K562 (cell line): ENCODE results near the gene KRTAP10-4. TPM values are rescaled to one million over a fixed set of nuclear protein-coding genes. Genes with fewer than 3 reads are reported as not detected.

Experiments
- ATAC-seq: fragments of 200-7000 bp; cut with Tn5 transposase; 3 replicates; pipeline ENCODE4 v1.9.1; 2020; ENCODE audit warnings: moderate library complexity
- BruUV-seq: library from RNA; stranded (reverse); fragments of 400-500 nt; replicated peaks from 2 replicates; lab custom pipeline; 2021; lab: Mats Ljungman, UMichigan
- CTCF ChIA-PET: fragments of 300-600 bp; formaldehyde crosslinking; extraction: SDS; loops from one replicate; lab custom pipeline; 2021; ENCODE audit warnings: low intra/inter-chr PET ratio; lab: Yijun Ruan, JAX
- POLR2A ChIA-PET: fragments of 300-600, 350-650 bp; sonication (Branson Sonifier 250); formaldehyde crosslinking; extraction: SDS; loops from one replicate; lab custom pipeline; 2021; ENCODE audit warnings: antibody characterized with exemption, inconsistent platforms; lab: Yijun Ruan, JAX
- DNase-seq, 4 experiments: peaks; one replicate each; pipeline versions ENCODE4 v3.0.0 to v3.0.0-alpha.2; 2011 to 2018; ENCODE audit warnings: low spot score in 3 of 4, mixed read lengths in 3 of 4; ENCODE audit errors: extremely low read depth in 1 of 4
- FAIRE-seq: peaks from 2 replicates; lab custom pipeline; 2011; peaks lifted over from hg19 to GRCh38; lab: Jason Lieb, UNC
- H2AFZ ChIP-seq: 2 replicates; pipeline ENCODE4 v1.6.0; 2011; ENCODE audit warnings: low read depth, low read length, control low read depth, inconsistent platforms
- H3K27ac ChIP-seq: fragments of 200-600 bp; 3 replicates; pipeline ENCODE4 v1.8.0; 2011; ENCODE audit warnings: low read depth, mild to moderate bottlenecking, control low read depth, inconsistent platforms, low read length, moderate library complexity, mixed read lengths; ENCODE audit errors: extremely low read depth
- H3K27me3 ChIP-seq, 2 experiments: fragments of 300-600 bp in 1 of 2; 2 replicates in 1 of 2; 3 replicates in 1 of 2; pipeline versions ENCODE4 v1.6.0 to v1.8.0; 2011; ENCODE audit warnings: inconsistent platforms in 2 of 2, low read length in 2 of 2, mild to moderate bottlenecking in 1 of 2, mixed read lengths in 1 of 2, moderate library complexity in 1 of 2; ENCODE audit not compliant: control insufficient read depth in 2 of 2, insufficient read depth in 2 of 2
- H3K36me3 ChIP-seq: fragments of 300-600 bp; 3 replicates; pipeline ENCODE4 v1.8.0; 2011; ENCODE audit warnings: mild to moderate bottlenecking, low read length, inconsistent platforms; ENCODE audit not compliant: control insufficient read depth, insufficient read depth
- H3K4me1 ChIP-seq, 2 experiments: fragments of 200-600 bp in 1 of 2; replicated peaks in 1 of 2; 2 replicates in 1 of 2; 3 replicates in 1 of 2; pipeline versions ENCODE4 v1.5.1 to v1.8.0; 2011; ENCODE audit warnings: inconsistent platforms in 2 of 2, low read length in 2 of 2, mild to moderate bottlenecking in 1 of 2, mixed read lengths in 1 of 2, moderate library complexity in 1 of 2; ENCODE audit not compliant: control insufficient read depth in 2 of 2, insufficient read depth in 2 of 2
- H3K4me2 ChIP-seq: 2 replicates; pipeline ENCODE4 v1.6.1; 2011; ENCODE audit warnings: low read length, control low read depth, inconsistent platforms, mixed read lengths; ENCODE audit not compliant: insufficient read depth
- H3K4me3 ChIP-seq: fragments of 200-600 bp; sonication (generic), shearing (Covaris generic); 2 replicates; pipeline ENCODE4 v1.5.1; 2016; ENCODE audit warnings: control low read depth, inconsistent platforms
- H3K79me2 ChIP-seq: fragments of 200-600 bp; 3 replicates; pipeline ENCODE4 v1.8.0; 2011; ENCODE audit warnings: low read length, inconsistent platforms; ENCODE audit not compliant: control insufficient read depth, insufficient read depth
- H3K9ac ChIP-seq, 2 experiments: 2 replicates each; pipeline versions ENCODE4 v1.6.0 to v1.6.1; 2011; ENCODE audit warnings: low read depth in 2 of 2, low read length in 2 of 2, control low read depth in 1 of 2, inconsistent platforms in 1 of 2, mild to moderate bottlenecking in 1 of 2, mixed read lengths in 1 of 2; ENCODE audit not compliant: insufficient read depth in 1 of 2
- H3K9me1 ChIP-seq: one replicate; pipeline ENCODE4 v1.6.0; 2011; ENCODE audit warnings: inconsistent platforms, mild to moderate bottlenecking, low read length, moderate library complexity; ENCODE audit not compliant: control insufficient read depth, insufficient read depth
- H3K9me3 ChIP-seq: replicated peaks from 2 replicates; pipeline ENCODE4 v1.5.1; 2011; ENCODE audit warnings: low read depth, low read length, inconsistent platforms; ENCODE audit not compliant: control insufficient read depth, insufficient read depth
- H4K20me1 ChIP-seq: replicated peaks from 2 replicates; pipeline ENCODE4 v1.6.1; 2011; ENCODE audit warnings: low read length, inconsistent platforms, mixed read lengths; ENCODE audit not compliant: control insufficient read depth, insufficient read depth
- KAT2B ChIP-seq: IDR thresholded peaks from one replicate; pipeline ENCODE4 v1.6.1; 2012; ENCODE audit warnings: low read depth, mild to moderate bottlenecking, control low read depth, inconsistent platforms, low read length, moderate library complexity
- WGBS: fragments of 100-300 bp; shearing (Covaris generic); methylation state at CpG from one replicate; pipeline ENCODE4 v1.1.6; 2016; ENCODE audit warnings: low coverage, mixed read lengths; ENCODE audit not compliant: insufficient coverage; ENCODE audit errors: missing lambda C conversion rate; 5-methylcytosine and 5-hydroxymethylcytosine counted together
- in situ Hi-C: fragments of 300-500 bp; cut with MboI; formaldehyde crosslinking; loops from 4 replicates; pipeline ENCODE4 v1.15.0; 2018; ENCODE audit warnings: inconsistent platforms, mixed read lengths
- intact Hi-C: fragments of 100-400 bp; cut with micrococcal nuclease; formaldehyde crosslinking; loops from 2 replicates; pipeline ENCODE4 v1.14.2; 2022
- polyA plus RNA-seq, 8 experiments: library from polyadenylated mRNA; depleted of rRNA in 4 of 8; stranded (reverse) in 5 of 8; unstranded in 3 of 8; fragments of >200 nt; fragmentation: Nextera tagmentation in 2 of 8; fragmentation: Illumina TruSeq in 1 of 8; extraction: Ambion mirVana in 2 of 8; extraction: Trizol in 1 of 8; gene quantifications; 2 replicates each; pipeline versions ENCODE4 v1.2.1 to v1.2.3, GENCODE V29; 2011 to 2014; ENCODE audit warnings: inconsistent platforms in 1 of 8, missing spikeins in 1 of 8
- total RNA-seq, 7 experiments: library from RNA; depleted of rRNA in 6 of 7; stranded (reverse); fragments of >200 nt in 6 of 7; fragmentation: Illumina TruSeq in 2 of 7; extraction: Trizol in 2 of 7; gene quantifications; 2 replicates each; pipeline versions ENCODE4 v1.2.1 to v1.2.3, GENCODE V29; 2011 to 2021; ENCODE audit warnings: low replicate concordance in 1 of 7
- TF ChIP-seq, protein P1 (sequence below), 2 experiments: IDR thresholded peaks; 2 replicates each; pipeline ENCODE4 v1.6.1; 2012; ENCODE audit warnings: improper control_type of control experiment in 2 of 2, low read depth in 2 of 2, low read length in 2 of 2, borderline replicate concordance in 1 of 2

KRTAP10-4 gene
- total and polyA plus RNA-seq, 9 of the 15 experiments (the other 6 are each of a cell fraction or from before 2014, with no cell fraction given), result not detected

GRCh38 chr21:44615466-44615865 lies 41.9 kb downstream of the KRTAP10-4 start:
- no TSS peak for BruUV-seq
- no peak for ATAC-seq
- Histone ChIP-seq H3K4me2 (no peak overlapping the region), H3K4me3 (no peak overlapping the region), H4K20me1 (no peaks in the 10 kb centered on the region), H3K36me3 (no peaks in the 10 kb centered on the region), H3K27me3 (peaks cover 14 to 44% of the 10 kb centered on the region in 2 experiments; a peak in 4 of 5 replicates), H3K4me1 (peaks cover 0 to 10% of the 10 kb centered on the region in 2 experiments; a peak in 2 of 5 replicates), H3K9me1 (peaks cover 3% of the 10 kb centered on the region), H3K9ac (no peak overlapping the region), H3K27ac (no peak overlapping the region), H2AFZ (no peak overlapping the region), H3K9me3 (no peaks in the 10 kb centered on the region; the same call in 1 of the 2 replicates), H3K79me2 (no peaks in the 10 kb centered on the region)
- FAIRE-seq, result no peak
- in situ Hi-C loops (no loop called here), intact Hi-C loops (no loop called here)
- WGBS, result 2% methylated on average over 8 of the region's 8 CpGs
- POLR2A ChIA-PET, result interaction anchor here (0.6 to 0.8 kb wide), 2 partner anchors 11 to 232 kb away, joined by 3 read pairs; no protein-coding TSS in a partner anchor
- CTCF ChIA-PET, result no interaction called here
- TF ChIP-seq, protein P1, sequence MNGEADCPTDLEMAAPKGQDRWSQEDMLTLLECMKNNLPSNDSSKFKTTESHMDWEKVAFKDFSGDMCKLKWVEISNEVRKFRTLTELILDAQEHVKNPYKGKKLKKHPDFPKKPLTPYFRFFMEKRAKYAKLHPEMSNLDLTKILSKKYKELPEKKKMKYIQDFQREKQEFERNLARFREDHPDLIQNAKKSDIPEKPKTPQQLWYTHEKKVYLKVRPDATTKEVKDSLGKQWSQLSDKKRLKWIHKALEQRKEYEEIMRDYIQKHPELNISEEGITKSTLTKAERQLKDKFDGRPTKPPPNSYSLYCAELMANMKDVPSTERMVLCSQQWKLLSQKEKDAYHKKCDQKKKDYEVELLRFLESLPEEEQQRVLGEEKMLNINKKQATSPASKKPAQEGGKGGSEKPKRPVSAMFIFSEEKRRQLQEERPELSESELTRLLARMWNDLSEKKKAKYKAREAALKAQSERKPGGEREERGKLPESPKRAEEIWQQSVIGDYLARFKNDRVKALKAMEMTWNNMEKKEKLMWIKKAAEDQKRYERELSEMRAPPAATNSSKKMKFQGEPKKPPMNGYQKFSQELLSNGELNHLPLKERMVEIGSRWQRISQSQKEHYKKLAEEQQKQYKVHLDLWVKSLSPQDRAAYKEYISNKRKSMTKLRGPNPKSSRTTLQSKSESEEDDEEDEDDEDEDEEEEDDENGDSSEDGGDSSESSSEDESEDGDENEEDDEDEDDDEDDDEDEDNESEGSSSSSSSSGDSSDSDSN (IDR thresholded peaks at IDR 0.05; ENCODE audit: borderline replicate concordance in 1 of 2, low read depth in 2 of 2, low read length in 2 of 2), result no peak
- no peak for TF ChIP-seq KAT2B
- no peak for DNase-seq
